ENCODE measurements around the gene ALDH2. TPM values are rescaled to one million over a fixed set of nuclear protein-coding genes. Genes with fewer than 3 reads are reported as not detected.
"Not testable (repeated sequence)": the region's sequence is repeated elsewhere in the genome, so short reads cannot be mapped to it uniquely, and the experiment has no call there.

ALDH2 gene
- total RNA-seq, 1 donor from 2014 or later: 55.2 TPM

- peaks cover 2% of the 10 kb centered on the region for H3K9me3 Mint-ChIP-seq (ENCODE audit: unreplicated experiment)
- no peaks in the 10 kb centered on the region for H3K27me3 Mint-ChIP-seq (ENCODE audit: unreplicated experiment)
- DNase-seq: no peak
- no peaks in the 10 kb centered on the region for H3K36me3 Mint-ChIP-seq (ENCODE audit: unreplicated experiment)
- no peak overlapping the region for H3K4me3 Mint-ChIP-seq (ENCODE audit: unreplicated experiment)
- no peaks in the 10 kb centered on the region for H3K4me1 Mint-ChIP-seq (ENCODE audit: low read depth, unreplicated experiment)
- no peak overlapping the region for H3K27ac Mint-ChIP-seq (ENCODE audit: unreplicated experiment)
- no peak for TF ChIP-seq CTCF (IDR thresholded peaks at IDR 0.05; ENCODE audit: partially characterized antibody, unreplicated experiment)
These were observed 51.6 kb downstream of the ALDH2 start for GRCh38 chr12:111818340-111818739.

- no peak for TF ChIP-seq CTCF (IDR thresholded peaks at IDR 0.05; ENCODE audit: partially characterized antibody, unreplicated experiment)
- H3K4me1 Mint-ChIP-seq (ENCODE audit: low read depth, unreplicated experiment): no peaks in the 10 kb centered on the region
- H3K36me3 Mint-ChIP-seq (ENCODE audit: unreplicated experiment): no peaks in the 10 kb centered on the region
- no peak overlapping the region for H3K4me3 Mint-ChIP-seq (ENCODE audit: unreplicated experiment)
- H3K9me3 Mint-ChIP-seq (ENCODE audit: unreplicated experiment): peaks cover 2% of the 10 kb centered on the region
- DNase-seq: no peak
- no peaks in the 10 kb centered on the region for H3K27me3 Mint-ChIP-seq (ENCODE audit: unreplicated experiment)
- no peak overlapping the region for H3K27ac Mint-ChIP-seq (ENCODE audit: unreplicated experiment)
These were observed 52.7 kb downstream of the ALDH2 start for GRCh38 chr12:111819191-111820158.

- H3K27ac Mint-ChIP-seq (ENCODE audit: unreplicated experiment); H3K4me1 Mint-ChIP-seq (ENCODE audit: low read depth, unreplicated experiment); DNase-seq; H3K36me3 Mint-ChIP-seq (ENCODE audit: unreplicated experiment); H3K9me3 Mint-ChIP-seq (ENCODE audit: unreplicated experiment); H3K4me3 Mint-ChIP-seq (ENCODE audit: unreplicated experiment); H3K27me3 Mint-ChIP-seq (ENCODE audit: unreplicated experiment): not testable (repeated sequence)
These were observed 54.1 kb downstream of the ALDH2 start for GRCh38 chr12:111820828-111821227.

GRCh38 chr12:111822886-111823285 is 56.2 kb downstream of the ALDH2 start:
- no peak overlapping the region for H3K4me3 Mint-ChIP-seq (ENCODE audit: unreplicated experiment)
- DNase-seq: no peak
- H3K27me3 Mint-ChIP-seq (ENCODE audit: unreplicated experiment): no peaks in the 10 kb centered on the region
- no peaks in the 10 kb centered on the region for H3K9me3 Mint-ChIP-seq (ENCODE audit: unreplicated experiment)
- H3K4me1 Mint-ChIP-seq (ENCODE audit: low read depth, unreplicated experiment): no peaks in the 10 kb centered on the region
- H3K27ac Mint-ChIP-seq (ENCODE audit: unreplicated experiment): no peak overlapping the region
- TF ChIP-seq CTCF (IDR thresholded peaks at IDR 0.05; ENCODE audit: partially characterized antibody, unreplicated experiment): no peak
- no peaks in the 10 kb centered on the region for H3K36me3 Mint-ChIP-seq (ENCODE audit: unreplicated experiment)

GRCh38 chr12:111823891-111824290 is 57.2 kb downstream of the ALDH2 start:
- Mint-ChIP-seq H3K27ac (ENCODE audit: unreplicated experiment) (no peak overlapping the region), H3K36me3 (ENCODE audit: unreplicated experiment) (no peaks in the 10 kb centered on the region)

GRCh38 chr12:111824312-111824711 is 57.6 kb downstream of the ALDH2 start:
- not testable (repeated sequence) for H3K4me1 Mint-ChIP-seq (ENCODE audit: low read depth, unreplicated experiment); DNase-seq; H3K9me3 Mint-ChIP-seq (ENCODE audit: unreplicated experiment); H3K27ac Mint-ChIP-seq (ENCODE audit: unreplicated experiment); H3K36me3 Mint-ChIP-seq (ENCODE audit: unreplicated experiment); H3K27me3 Mint-ChIP-seq (ENCODE audit: unreplicated experiment); H3K4me3 Mint-ChIP-seq (ENCODE audit: unreplicated experiment)

More at GRCh38 chr12:111823891-111824290, 57.2 kb downstream of the ALDH2 start:
- Mint-ChIP-seq H3K4me3 (ENCODE audit: unreplicated experiment) (no peak overlapping the region), H3K27me3 (ENCODE audit: unreplicated experiment) (no peaks in the 10 kb centered on the region), H3K9me3 (ENCODE audit: unreplicated experiment) (no peaks in the 10 kb centered on the region), H3K4me1 (ENCODE audit: low read depth, unreplicated experiment) (no peaks in the 10 kb centered on the region)
- DNase-seq: no peak
- no peak for TF ChIP-seq CTCF (IDR thresholded peaks at IDR 0.05; ENCODE audit: partially characterized antibody, unreplicated experiment)

All from glutamatergic neuron (in vitro differentiated cells).